GM19324 (cell line): ENCODE data around the gene MED13.
"Not testable (repeated sequence)": the region's sequence is repeated elsewhere in the genome, so short reads cannot be mapped to it uniquely, and the experiment has no call there.

Experiments
- ATAC-seq: cut with Tn5 transposase; IDR thresholded peaks from one replicate; pipeline ENCODE4 v1.9.1; 2021; ENCODE audit warnings: mild to moderate bottlenecking, moderate library complexity; ENCODE audit not compliant: unreplicated experiment, low FRiP score

MED13 gene

GRCh38 chr17:62003141-62003540 is 61.9 kb downstream of the MED13 start:
- ATAC-seq = not testable (repeated sequence)

GRCh38 chr17:62001105-62001504 is 64.0 kb downstream of the MED13 start:
- no peak for ATAC-seq

- ATAC-seq = no peak
Observed at GRCh38 chr17:62000186-62000585, 64.9 kb downstream of the MED13 start.

- ATAC-seq = not testable (repeated sequence)
Observed at GRCh38 chr17:61998534-61998933, 66.5 kb downstream of the MED13 start.

GRCh38 chr17:61997664-61998063 is 67.4 kb downstream of the MED13 start:
- no peak for ATAC-seq

GRCh38 chr17:61996916-61997605 is 68.0 kb downstream of the MED13 start:
- ATAC-seq = no peak

GRCh38 chr17:61989509-61989908 is 75.6 kb downstream of the MED13 start:
- no peak for ATAC-seq

- no peak for ATAC-seq
Observed at GRCh38 chr17:61986898-61987297, 78.2 kb downstream of the MED13 start.

GRCh38 chr17:61984821-61985220 is 80.3 kb downstream of the MED13 start:
- ATAC-seq = no peak

- no peak for ATAC-seq
Observed at GRCh38 chr17:61981323-61981722, 83.8 kb downstream of the MED13 start.

- no peak for ATAC-seq
Observed at GRCh38 chr17:61980535-61980934, 84.5 kb downstream of the MED13 start.

- ATAC-seq = no peak
Observed at GRCh38 chr17:61974115-61974514, 91.0 kb downstream of the MED13 start.

GRCh38 chr17:61972311-61972710 is 92.8 kb downstream of the MED13 start:
- no peak for ATAC-seq

GRCh38 chr17:61970030-61970429 is 95.0 kb downstream of the MED13 start:
- ATAC-seq = no peak

GRCh38 chr17:61968757-61969156 is 96.3 kb downstream of the MED13 start:
- ATAC-seq = no peak

- no peak for ATAC-seq
Observed at GRCh38 chr17:61967729-61968128, 97.3 kb downstream of the MED13 start.

- no peak for ATAC-seq
Observed at GRCh38 chr17:61966191-61966590, 98.9 kb downstream of the MED13 start.

GRCh38 chr17:61955619-61956018 is 109.5 kb downstream of the MED13 start:
- no peak for ATAC-seq

GRCh38 chr17:61947367-61948078 is 117.6 kb downstream of the MED13 start:
- ATAC-seq = no peak

- no peak for ATAC-seq
Observed at GRCh38 chr17:61946359-61946758, 118.7 kb downstream of the MED13 start.

- no peak for ATAC-seq
Observed at GRCh38 chr17:61943117-61943516, 122.0 kb downstream of the MED13 start.

GRCh38 chr17:61942085-61942484 is 123.0 kb downstream of the MED13 start:
- ATAC-seq = no peak
